Osteoblast (primary cell): ENCODE data around the gene IRF3. TPM values are rescaled to one million over a fixed set of nuclear protein-coding genes. Genes with fewer than 3 reads are reported as not detected.

Experiments
- DNase-seq: peaks from one replicate; pipeline ENCODE4 v3.0.0; 2011; ENCODE audit warnings: low spot score, mixed read lengths; ENCODE audit not compliant: insufficient read length; ENCODE audit errors: missing footprints
- H2AFZ ChIP-seq: 2 replicates; pipeline ENCODE4 v1.6.0; 2011; ENCODE audit warnings: mild to moderate bottlenecking, low read length
- H3K27ac ChIP-seq: 2 replicates; pipeline ENCODE4 v1.5.1; 2011; ENCODE audit warnings: mild to moderate bottlenecking, low read depth, low read length, moderate library complexity
- H3K27me3 ChIP-seq: 2 replicates; pipeline ENCODE4 v1.6.0; 2012; ENCODE audit warnings: mild to moderate bottlenecking, control low read depth, inconsistent platforms, low read length, moderate library complexity; ENCODE audit not compliant: insufficient read depth
- H3K36me3 ChIP-seq: 2 replicates; pipeline ENCODE4 v1.5.1; 2011; ENCODE audit warnings: mild to moderate bottlenecking, low read length, control low read depth, moderate library complexity; ENCODE audit not compliant: insufficient read depth
- H3K4me1 ChIP-seq: 2 replicates; pipeline ENCODE4 v1.5.1; 2011; ENCODE audit warnings: mild to moderate bottlenecking, low read length, control low read depth, moderate library complexity; ENCODE audit not compliant: insufficient read depth
- H3K4me2 ChIP-seq: 2 replicates; pipeline ENCODE4 v1.6.0; 2011; ENCODE audit warnings: mild to moderate bottlenecking, low read length; ENCODE audit not compliant: insufficient read depth
- H3K4me3 ChIP-seq: fragments of 200-600 bp; sonication (generic); 3 replicates; pipeline ENCODE4 v1.5.1; 2012; ENCODE audit warnings: mild to moderate bottlenecking, low read length, inconsistent platforms; ENCODE audit not compliant: insufficient read depth
- H3K79me2 ChIP-seq: 2 replicates; pipeline ENCODE4 v1.6.0; 2012; ENCODE audit warnings: mild to moderate bottlenecking, low read length, control low read depth, inconsistent platforms; ENCODE audit not compliant: insufficient read depth
- H3K9me3 ChIP-seq: 2 replicates; pipeline ENCODE4 v1.5.1; 2011; ENCODE audit warnings: low read depth, low read length, control low read depth
- H4K20me1 ChIP-seq: 2 replicates; pipeline ENCODE4 v1.6.0; 2012; ENCODE audit warnings: mild to moderate bottlenecking, low read length, control low read depth; ENCODE audit not compliant: insufficient read depth
- CTCF ChIP-seq: IDR thresholded peaks from 2 replicates; pipeline ENCODE4 v1.5.1; 2011; ENCODE audit warnings: mild to moderate bottlenecking, low read depth, low read length, moderate library complexity; ENCODE audit errors: extremely low read depth
- total RNA-seq: library from RNA; depleted of rRNA; stranded (reverse); fragments of >200 nt; gene quantifications from 2 replicates; pipeline ENCODE4 v1.2.3, GENCODE V29; 2012

IRF3 gene
- total RNA-seq, 1 donor, result 48.5 TPM

GRCh38 chr19:49710372-49710951 lies 44.8 kb upstream of the IRF3 start:
- Histone ChIP-seq H3K9me3 (no peaks in the 10 kb centered on the region), H3K4me2 (no peak overlapping the region), H3K27ac (peak overlapping the region; percentile 1), H3K36me3 (no peaks in the 10 kb centered on the region), H3K27me3 (no peaks in the 10 kb centered on the region), H3K4me1 (peaks cover 3% of the 10 kb centered on the region), H3K4me3 (no peak overlapping the region), H4K20me1 (no peaks in the 10 kb centered on the region), H3K79me2 (no peaks in the 10 kb centered on the region), H2AFZ (peak overlapping the region; percentile 31)
- no peak for TF ChIP-seq CTCF
- peak; percentile 96 for DNase-seq

GRCh38 chr19:49705919-49706318 lies 40.3 kb upstream of the IRF3 start:
- Histone ChIP-seq H3K27me3 (no peaks in the 10 kb centered on the region), H3K36me3 (no peaks in the 10 kb centered on the region), H3K9me3 (no peaks in the 10 kb centered on the region), H3K27ac (no peak overlapping the region), H3K4me3 (no peak overlapping the region), H3K4me1 (peaks cover 3% of the 10 kb centered on the region), H3K4me2 (no peak overlapping the region), H3K79me2 (no peaks in the 10 kb centered on the region), H4K20me1 (no peaks in the 10 kb centered on the region), H2AFZ (no peak overlapping the region)
- DNase-seq, result peak; percentile 11
- no peak for TF ChIP-seq CTCF

GRCh38 chr19:49704888-49705642 lies 39.4 kb upstream of the IRF3 start:
- DNase-seq, result peak; percentile 35
- Histone ChIP-seq H3K27me3 (no peaks in the 10 kb centered on the region), H4K20me1 (no peaks in the 10 kb centered on the region), H3K36me3 (no peaks in the 10 kb centered on the region), H3K9me3 (no peaks in the 10 kb centered on the region), H3K4me1 (no peaks in the 10 kb centered on the region), H3K79me2 (no peaks in the 10 kb centered on the region), H3K4me3 (no peak overlapping the region), H3K4me2 (no peak overlapping the region), H2AFZ (no peak overlapping the region), H3K27ac (no peak overlapping the region)
- TF ChIP-seq CTCF, result no peak

- H3K4me3 ChIP-seq, result no peak overlapping the region
- H3K4me2 ChIP-seq, result no peak overlapping the region
These were observed 35.7 kb upstream of the IRF3 start for GRCh38 chr19:49701271-49701786.

More at GRCh38 chr19:49701271-49701786, 35.7 kb upstream of the IRF3 start:
- H3K9me3 ChIP-seq, result no peaks in the 10 kb centered on the region
- no peaks in the 10 kb centered on the region for H4K20me1 ChIP-seq
- H3K4me1 ChIP-seq, result no peaks in the 10 kb centered on the region
- H3K27me3 ChIP-seq, result no peaks in the 10 kb centered on the region
- H3K79me2 ChIP-seq, result no peaks in the 10 kb centered on the region
- TF ChIP-seq CTCF, result no peak
- no peak overlapping the region for H2AFZ ChIP-seq
- no peak overlapping the region for H3K27ac ChIP-seq
- peak; percentile 47 for DNase-seq
- no peaks in the 10 kb centered on the region for H3K36me3 ChIP-seq
